HG02938 (cell line): ENCODE results near the gene RASD2.

Source experiments
- ATAC-seq: cut with Tn5 transposase; IDR thresholded peaks from one replicate; pipeline ENCODE4 v1.9.1; 2021; ENCODE audit warnings: mild to moderate bottlenecking, moderate library complexity; ENCODE audit not compliant: unreplicated experiment

The RASD2 gene

DNA sequence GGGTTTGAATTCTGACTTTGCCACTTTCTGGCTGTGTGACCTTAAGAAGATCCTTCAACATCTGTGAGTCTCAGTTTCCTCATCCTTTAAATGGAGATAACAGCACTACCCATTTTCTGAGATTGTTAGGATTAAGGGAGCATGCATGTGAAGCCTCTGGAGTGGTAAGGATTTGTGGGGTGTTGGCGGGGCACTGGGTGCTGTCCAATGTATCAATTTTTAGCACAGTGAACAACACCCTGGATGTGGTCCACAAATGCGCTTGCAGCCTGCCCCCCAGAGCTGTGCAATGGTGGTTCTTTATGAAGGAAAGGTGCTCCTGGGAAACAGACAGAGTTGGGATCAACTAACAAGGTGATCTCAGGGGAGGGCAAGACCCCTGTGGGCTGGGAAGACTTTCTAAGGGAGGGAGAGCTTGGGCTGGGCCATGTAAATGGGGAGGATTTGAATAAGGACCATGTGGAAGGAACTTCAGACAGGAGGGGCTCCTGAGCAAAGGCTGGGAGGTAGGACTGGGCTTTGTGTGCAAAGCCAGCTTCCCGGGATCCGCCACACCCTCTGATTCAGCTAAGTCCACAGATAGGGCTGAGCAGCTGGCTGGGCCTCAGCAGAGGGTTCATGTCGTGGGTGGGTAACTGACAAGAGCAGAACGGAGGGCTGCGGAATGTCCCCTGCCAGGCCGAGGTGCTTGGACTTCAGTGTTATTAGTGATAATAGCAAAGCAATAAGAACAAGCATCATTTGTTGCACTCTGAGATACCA is 22.7 kb upstream of the RASD2 start:
- no peak for ATAC-seq

DNA sequence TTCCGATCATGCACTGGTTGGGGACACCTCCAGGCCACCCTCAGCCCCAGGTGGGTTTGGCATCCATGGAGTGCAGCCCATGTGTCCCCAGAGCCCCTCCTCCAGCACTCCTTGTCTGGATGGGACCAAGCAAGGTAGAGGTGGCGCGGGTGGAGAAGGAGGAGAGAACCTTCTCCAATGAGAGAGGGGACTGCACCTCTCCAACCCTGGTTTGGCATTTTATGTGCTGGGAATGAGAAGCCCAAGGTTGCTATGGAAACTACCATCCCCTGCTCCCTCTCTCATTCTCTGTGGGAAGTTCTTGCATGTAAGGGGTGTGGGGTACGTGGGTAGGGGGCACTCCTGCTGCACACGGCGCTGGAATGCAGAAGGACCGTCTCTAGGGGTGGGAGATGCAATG is 21.8 kb upstream of the RASD2 start:
- no peak for ATAC-seq

DNA sequence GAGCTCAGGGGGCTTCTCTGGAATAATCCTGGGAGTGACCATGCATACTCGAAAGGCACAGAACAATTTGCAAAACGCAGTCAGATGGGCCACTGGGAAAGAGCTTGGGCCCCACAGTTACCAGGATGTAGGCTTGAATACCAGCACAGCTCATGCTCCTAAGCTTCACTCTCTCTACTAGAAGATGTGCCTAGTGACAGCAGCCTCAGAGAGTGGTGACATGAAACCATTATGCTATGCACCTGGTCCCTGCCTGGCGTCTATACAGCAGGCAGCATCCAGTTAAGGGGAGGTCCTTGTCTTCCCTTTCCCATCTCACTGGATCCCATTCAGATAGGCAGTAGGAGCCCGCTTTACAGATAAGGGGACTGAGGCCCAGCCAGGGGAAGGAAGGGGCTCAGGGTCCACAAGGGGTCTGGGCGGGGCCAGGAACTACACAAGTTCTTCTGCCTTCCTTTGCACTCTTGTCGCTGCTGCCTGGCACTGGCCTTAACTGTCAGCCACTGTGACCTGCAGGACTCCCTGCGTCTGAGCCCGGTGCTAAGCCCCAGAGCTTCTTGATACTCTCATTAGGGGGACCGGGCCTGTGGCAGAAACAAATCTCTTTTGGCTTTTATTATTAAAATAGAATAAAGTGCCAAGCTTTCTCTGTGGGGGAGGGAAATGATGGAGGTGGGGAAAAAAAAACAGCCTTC is 21.2 kb upstream of the RASD2 start:
- no peak for ATAC-seq

DNA sequence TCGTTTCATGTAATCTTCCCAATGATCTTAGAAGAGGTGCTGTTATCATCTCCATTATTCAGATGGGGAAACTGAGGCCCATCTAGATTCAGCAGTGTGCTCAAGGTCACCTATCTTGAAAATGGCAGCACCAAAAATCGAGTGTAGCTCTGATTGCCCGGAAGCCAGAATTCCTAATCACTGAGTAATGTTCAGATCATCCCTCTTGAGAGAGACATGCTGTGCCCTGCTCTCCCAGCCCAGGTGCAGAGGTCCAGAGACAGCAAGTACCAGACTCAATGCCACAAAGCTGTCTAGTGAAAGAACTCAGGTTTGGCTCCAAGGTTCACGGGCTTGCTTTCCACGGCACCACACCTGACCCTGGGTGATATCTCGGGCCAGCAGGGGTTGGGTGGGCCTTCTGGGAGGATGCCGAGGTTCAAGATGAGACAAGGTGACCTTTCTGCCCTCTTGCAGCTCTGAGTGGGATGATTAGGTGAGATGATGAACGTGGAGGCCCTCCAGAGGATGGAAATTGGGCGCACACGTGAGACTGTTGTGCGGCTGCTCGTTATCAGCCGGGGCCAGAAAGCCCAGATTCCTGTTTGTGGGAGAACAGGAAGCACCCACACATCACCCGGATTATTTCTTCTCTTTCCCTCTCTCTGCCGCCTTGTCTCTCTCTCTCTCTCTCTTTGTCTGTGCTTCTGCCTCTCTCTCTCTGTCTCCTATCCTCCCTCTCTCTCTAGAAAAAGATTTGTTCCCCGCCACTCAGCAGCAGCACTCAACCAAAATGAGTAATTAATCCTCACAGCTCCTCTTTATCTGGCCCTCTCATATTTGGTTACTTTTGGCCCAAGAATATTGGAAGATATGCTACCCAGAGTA is 19.0 kb upstream of the RASD2 start:
- ATAC-seq = no peak

DNA sequence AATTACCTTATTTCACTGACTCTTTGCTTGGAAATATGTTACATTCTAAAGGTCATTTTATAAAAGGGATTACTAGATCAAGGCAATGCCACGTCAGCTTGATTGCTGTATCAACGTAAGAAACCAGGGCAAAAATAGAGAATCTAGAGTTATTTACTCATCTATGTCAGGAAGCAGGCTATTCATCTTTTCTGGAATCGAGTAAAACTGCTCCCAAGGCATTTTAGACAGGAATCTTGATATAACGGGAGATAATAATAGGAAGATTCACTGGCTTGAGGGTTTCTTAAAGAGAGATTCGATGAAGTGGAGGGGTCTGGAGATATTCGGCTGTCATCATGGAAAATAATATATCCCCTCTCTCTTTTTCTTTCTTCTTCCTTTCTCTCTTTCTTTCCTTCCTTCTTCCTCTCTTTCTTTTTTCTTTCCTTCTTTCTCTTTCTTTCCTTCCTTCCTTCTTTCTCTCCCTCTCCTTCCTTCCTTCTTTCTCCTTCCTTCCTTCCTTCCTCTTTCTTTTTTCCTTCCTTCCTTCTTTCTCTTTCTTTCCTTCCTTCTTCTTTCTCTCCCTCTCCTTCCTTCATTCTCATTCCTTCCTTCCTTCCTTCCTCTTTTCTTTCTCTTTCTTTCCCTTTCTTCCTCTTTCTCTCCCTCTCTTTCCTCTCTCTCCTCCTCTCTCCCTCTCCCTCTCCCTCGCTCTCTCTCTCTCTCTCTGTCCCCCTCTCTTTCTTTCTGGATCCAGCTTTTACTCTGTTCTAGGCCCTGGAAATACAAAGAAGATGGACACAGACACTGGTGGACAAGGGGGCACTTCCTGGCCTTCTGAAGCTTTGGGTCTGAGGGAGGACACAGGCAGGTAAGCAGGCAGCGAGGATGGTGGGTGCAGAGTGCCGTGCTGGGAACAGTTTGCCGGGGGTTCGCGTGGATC is 18.1 kb upstream of the RASD2 start:
- ATAC-seq = no peak

DNA sequence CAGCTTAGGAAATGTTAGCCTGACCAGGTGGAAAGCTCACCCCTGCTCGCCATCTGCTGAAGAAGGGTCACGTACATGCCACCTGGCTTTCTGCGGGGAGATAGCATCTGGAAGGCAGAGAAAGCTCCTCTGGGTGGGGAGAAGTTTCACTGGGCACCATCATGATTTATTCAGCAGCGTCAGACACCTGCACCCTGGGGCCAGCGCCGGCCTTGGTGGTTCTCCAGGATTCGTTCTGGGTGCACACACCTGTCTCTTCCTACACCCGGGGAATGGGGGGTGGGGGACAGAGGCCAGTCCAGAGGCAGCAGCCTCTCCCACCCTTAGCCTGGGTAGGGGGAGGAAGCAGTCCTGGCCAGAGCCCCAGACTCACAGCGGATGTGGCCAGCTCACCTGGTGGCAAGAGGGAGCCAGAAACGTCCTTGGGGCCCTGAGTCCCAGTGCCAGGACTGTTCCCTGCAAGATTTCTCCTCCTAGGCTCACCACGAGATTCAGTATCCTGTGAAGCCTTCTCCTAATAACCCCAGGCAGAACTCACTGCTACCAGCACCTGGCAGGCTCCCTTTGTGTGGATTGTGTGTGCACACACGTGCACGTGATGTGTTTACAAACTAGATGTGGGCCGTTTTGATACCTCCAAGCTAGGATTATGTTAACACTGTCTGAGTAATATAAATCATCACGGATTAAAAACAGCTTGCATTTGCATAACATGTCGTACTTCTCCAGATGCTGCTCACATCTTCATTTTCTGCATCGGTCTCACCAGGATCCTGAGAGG is 17.3 kb upstream of the RASD2 start:
- no peak for ATAC-seq

DNA sequence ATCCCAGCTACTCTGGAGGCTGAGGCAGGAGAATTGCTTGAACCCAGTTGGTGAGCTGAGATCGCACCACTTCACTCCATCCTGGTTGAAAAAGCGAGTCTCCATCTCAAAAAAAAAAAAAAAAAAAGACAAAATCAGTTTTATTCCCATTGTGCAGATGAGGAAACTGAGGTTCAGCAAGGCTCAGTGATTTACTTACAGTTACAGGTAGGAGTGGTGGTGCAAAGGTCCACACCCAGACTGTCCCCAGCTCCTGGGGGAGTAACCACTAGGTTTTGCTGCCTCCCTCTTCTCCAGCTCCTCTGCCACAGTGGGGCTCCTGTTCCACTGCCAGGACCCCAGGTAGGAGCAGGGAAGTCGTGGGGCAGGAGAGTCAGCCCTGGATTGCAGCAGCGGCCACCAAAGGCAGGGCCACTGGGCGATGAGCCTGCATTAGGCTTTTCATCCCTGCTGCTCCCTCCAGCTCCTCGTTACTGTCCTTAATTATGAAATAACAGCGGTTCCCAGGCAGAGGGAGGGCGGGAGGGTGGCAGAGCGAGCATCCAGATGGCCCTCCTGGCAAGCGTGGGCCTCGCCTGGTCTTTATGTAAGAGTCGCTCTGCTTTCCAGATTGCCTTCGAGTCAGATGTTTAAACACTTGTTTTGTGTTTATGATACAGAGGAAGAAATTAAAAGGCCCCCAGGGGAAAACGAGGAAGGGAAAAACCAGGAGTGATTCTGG is 15.5 kb upstream of the RASD2 start:
- ATAC-seq = no peak

DNA sequence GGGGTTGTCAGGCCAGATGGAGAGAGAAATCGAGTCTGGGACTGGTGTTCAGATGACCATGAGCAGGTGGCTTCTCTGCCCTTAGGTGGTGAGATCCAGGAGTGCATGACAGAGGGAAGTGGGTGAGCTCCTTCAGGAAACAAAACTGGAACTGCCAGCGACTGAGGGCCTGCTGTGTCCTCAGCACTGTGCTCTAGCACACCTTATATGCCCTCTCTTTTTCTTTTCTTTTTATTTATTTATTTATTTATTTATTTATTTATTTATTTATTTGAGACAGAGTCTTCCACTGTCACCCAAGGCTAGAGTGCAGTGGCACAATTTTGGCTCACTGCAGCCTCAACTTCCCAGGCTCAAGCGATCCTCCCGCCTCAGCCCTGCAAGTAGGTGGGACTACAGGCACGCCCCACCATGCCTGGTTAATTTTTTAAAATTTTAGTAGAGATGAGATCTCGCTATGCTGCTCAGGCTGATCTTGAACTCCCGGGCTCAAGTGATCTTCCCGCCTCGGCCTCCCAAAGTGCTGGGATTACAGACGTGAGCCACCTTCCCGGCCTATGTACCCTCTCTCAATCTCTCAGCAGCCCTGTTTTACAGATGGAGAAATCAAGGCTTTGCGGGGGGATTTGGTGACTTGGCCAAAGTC is 14.8 kb upstream of the RASD2 start:
- ATAC-seq = no peak

DNA sequence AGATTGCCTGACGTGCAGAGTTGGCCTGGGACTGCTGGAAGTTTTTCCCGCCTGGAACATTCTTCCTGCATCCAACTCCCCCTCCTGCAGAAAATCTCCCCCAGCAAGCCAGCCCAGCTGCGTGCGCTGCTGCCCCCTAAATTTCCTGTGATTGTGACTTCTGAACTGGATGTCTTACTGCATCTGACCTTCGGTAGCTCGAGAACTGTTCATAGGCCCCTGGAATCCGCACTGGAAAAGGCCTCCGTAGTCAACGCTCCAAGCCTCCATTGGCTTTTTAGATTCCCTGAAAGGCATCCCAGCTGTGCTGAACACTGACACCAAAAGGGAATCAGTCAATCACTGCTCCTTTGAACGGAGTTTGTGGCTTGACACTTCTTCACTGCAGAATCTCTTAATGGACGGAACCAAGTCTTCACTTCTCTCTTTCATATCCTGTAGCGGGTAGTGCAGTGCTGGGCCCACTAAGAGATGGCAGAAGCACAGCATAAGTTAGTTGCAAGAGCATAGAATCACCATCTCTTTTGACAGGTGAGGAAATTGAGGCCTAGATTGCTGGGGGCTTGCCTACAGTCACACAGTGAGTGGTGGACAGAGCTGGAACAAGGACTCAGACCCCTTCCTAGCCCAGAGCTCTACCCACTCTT is 14.2 kb upstream of the RASD2 start:
- ATAC-seq = no peak

DNA sequence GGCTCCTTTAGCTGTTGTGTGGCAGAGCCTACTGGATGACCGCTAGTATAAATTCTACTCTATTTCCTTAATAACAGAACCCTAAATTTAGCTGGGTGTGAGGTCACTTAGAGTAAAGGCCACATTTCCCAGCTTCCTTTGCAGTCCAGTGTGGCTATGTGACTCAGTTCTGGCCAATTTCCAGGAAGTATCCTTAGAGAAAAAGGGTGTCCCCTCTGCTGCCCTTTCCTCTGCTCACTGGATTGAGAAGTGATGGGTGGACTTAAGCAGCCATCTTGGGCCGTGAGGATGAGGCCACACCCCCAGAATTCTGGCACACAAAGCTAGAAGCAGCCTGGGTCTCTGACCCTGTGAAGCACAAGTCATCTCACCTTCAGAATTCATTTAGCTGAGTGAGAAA is 11.7 kb upstream of the RASD2 start:
- ATAC-seq = no peak

DNA sequence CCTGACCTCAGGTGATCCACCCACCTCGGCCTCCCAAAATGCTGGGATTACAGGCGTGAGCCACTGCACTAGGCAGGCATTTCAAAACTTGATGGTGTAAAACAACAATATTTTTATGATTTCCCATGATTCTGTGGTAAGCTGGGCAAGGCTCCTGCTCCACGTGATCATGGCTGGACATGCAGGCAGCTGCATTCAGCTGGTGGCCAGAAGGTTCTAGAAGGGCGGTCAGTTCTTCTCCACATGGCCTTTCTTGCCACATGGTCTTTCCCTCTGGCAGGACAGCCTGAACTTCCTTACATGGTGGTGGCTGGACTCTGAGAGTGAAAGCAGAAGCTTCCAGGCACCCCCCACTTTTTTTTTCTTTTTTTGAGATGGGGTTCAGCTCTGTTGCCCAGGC is 9.9 kb upstream of the RASD2 start:
- no peak for ATAC-seq

DNA sequence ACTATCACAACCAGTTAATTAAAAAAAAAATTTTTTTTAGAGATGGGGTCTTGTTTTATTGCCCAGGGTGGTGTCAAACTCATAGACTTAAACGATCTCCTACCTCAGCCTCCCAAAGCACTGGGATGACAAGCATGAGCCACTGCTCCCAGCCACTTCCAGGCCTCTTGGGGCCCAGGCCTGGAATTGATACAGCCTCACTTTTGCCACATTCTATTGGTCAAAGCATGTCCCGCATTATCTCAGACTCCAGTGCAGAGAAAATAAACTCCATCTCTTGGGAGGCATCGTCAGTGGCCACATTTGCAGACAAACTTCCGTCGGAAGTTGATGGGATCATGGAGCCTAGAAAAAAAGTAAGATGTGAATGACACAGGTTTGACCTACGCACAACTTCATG is 9.4 kb upstream of the RASD2 start:
- no peak for ATAC-seq

DNA sequence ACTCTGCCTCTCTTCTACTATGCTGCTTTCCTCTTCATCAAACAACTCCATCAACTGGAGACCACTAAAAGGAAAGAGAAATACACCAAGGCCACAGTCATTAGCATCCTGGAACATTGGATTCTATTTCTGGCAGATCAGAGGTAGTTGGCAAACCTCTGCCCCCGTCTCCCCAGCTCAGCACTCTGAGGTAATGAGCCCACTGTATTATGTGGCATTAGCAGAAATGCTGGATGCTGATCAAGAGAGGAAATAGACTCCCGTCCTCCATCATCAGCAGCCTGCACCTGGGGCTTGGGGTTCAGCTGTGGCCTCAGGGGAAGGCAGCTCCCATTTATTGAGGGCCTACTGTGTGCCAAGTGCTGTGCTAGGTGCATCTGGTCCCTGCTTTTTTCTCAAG is 9.0 kb upstream of the RASD2 start:
- ATAC-seq = no peak

DNA sequence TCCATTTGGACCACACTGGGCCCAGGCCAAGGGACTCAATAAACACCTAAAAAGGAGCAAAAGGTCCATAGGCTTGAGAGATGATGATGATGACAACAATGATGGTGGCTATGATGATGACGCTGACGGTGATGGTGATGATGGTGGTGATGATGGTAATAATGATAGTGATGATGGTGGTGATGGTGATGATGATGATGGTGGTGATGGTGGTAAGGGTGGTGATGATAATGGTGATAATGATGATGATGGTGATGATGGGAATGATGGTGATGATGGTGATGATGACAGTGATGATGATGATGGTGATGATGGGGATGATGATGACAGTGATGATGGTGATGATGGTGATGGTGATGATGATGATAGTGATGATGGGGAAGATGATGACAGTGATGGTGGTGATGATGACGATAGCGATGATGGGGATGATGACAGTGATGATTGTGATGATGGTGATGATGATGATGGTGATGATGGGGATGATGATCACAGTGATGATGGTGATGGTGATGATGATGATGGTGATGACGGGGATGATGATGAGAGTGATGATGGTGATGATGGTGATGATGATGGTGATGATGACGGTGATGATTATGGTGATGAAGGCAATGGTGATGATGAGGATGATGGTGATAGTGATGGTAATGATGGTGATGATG is 7.1 kb upstream of the RASD2 start:
- ATAC-seq = no peak

DNA sequence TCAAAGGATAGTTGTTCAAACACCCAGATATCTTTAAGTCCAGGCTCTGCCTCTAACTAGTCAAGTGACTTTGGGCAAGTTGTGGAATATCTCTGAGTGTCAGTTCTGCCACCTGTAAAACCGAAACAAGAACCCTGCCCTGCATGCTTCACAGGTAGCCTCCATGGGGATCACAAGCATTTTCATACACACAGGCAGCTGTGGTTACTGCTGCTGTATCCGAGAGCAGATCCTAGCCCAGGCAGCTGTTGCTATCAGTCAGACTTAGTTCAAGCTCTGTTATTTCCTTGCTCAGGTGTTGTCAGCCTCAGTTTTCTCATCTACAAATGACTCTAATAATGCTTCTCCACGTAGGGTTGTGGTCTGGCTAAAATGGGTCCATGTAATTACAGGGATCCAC is 6.5 kb upstream of the RASD2 start:
- ATAC-seq = no peak

DNA sequence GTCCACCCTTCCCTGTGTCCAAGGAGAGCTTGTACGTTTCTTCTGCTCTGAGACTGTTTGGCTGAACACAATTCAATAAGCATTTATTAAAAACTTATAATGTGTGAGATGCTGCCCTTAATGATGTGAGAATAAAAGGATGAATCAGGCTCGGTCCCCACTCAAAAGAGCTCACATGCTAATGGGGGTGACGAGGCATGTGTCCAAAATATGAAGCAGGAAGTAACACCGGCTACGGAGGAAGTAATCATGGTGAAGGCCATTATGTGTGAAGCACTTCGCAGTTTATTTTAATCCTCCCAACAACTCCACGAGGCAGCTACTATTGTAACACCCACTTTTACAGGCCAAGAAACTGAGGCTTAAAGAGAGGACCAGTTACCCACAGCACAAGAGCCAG is 3.4 kb upstream of the RASD2 start:
- ATAC-seq = no peak

DNA sequence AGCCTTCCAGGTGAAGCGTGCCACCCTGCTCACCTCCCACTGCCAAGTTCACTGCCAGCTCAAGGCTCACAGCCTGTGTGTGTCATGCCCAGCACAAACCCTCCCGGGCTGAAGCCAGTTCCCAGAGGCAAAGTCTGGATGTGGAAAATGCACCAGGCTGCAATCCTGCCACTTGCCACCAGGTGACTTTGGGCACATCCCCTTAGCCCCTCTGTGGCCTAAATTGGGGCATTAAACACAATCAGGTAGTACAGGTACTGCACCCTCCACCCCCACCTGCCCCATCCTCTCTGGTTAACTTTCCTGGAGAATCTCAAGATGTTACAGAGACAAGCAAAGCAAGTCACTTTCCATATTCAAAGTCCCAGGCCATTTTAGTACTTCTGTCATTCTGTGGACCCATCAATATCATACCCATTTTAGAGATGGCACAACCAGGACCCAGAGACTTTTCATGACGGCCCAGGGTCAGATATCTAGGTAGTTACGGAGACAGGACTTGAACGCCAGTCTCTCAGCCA is 1.8 kb upstream of the RASD2 start:
- no peak for ATAC-seq

DNA sequence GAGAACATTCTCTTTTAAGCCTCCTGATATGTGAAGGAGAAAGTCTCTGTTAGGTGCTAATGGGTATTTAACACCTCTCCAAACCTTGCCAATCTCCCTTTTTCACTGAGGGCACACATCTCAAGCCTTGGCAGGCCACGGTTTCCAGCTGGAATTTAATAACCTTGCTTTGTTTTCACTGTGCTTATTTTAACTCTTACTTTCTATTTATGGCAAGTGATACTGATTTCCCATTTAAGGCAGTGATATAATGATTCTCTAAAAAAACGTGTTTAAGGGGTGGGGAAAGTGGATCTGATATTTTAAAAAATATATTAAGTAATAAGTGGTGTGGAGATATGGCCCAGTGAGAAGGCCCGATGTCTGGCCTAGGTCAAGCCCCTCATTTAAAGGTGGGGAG is 1.1 kb upstream of the RASD2 start:
- ATAC-seq = no peak
